ENCODE measurements around the gene IQUB.
"Not testable (repeated sequence)": the region's sequence is repeated elsewhere in the genome, so short reads cannot be mapped to it uniquely, and the experiment has no call there.

The IQUB gene

GRCh38 chr7:123538897-123539296, 4.5 kb upstream of the IQUB start:
- DNase-seq: no peak

DNA sequence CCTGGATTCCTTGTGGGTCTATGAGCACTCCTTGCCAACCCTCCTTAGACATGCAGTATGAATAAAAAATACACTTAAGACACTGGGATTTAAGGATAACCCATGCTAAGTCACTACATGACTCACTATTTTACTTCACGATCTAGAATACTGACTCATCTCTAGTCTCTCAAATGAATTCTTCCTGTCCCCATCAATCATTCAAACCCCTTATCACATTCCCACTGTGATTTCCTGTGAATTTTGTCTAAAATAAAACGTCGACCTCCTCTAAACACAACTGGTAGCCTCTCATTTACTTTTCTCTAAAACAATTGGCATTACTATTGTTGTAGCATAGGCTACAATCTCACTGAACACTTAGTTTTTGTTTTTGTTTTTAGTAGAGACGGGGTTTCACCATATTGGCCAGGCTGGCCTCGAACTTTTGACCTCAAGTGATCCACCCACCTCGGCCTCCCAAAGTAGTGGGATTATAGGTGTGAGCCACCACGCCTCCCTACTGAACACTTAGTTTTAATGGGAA, 3.9 kb upstream of the IQUB start:
- DNase-seq: peak; percentile 10

DNA sequence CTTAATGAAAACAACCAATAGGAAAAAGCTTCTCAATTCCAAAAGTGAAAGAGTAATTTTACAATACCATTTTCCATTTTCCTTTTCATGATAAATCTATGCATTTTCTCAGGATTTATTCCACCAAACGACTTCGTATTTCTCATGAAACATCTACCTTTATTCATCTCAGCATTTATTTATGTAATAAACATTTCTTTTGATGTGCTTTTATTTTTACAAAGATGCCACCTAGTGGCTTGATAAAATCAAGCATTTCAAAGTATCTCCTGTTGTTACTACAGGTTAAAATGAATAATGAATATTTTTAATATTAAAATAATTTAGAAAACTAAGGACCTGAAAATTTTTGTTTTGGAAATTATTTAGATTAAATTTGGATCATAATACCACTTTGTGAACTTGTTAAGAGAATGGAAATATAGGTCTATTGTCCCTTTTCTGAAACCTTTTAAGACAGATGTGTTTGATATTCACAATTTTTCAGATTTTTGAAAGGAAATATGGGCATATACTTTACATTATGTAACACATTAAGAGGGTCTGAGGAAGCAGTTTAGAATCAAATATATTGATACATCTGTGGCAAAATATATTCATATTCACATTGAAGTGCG, 2.7 kb upstream of the IQUB start:
- DNase-seq: peak; percentile 69

GRCh38 chr7:123535517-123535916, 1.1 kb upstream of the IQUB start:
- DNase-seq: no peak

DNA sequence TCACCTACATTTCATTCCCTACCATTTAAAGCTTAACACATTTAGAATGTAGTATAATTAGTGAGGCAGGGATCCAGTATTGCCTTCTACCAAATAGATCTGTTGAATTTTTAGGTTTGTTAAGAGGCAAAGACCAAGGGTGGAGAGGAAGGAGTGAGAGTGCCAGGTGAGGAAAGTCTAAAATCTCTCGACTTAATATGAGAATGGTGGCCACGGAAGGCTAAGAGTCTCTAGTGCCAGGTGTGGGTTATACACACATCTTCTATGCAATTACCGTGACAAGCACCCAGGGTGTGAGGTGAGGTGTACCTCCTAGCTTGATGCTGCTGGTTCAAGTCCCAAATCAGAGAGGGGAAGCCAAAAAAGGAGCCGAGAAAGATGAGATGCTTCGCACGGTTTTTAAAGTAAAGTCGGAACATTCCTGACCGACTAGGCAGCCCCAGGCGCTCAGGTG, 439 bp downstream of the IQUB start:
- peak; percentile 87 for DNase-seq

- peak; percentile 53 for DNase-seq
These were observed 860 bp downstream of the IQUB start for GRCh38 chr7:123533553-123533917.

- DNase-seq: peak; percentile 37
These were observed 1.4 kb downstream of the IQUB start for GRCh38 chr7:123532788-123533552.

DNA sequence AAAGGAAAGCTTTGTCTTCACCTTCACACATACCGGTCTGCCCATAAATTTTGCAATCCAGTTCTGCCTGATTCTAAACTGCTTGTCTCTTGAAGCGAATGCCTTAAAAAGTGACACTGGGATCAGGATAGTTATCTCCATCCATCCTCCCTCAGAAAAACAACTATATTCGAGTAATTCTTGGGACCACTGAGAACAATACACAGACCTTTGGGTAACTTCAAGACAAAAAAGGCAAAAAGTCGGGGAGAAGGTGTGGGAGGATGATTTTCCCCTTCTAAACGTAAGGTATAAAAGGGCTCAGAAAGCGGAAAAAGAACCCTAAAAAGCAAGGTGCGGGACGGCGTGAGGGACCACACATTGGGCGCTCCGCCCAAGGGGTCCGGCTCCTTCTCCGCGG, 2.1 kb downstream of the IQUB start:
- DNase-seq: not testable (repeated sequence)

DNA sequence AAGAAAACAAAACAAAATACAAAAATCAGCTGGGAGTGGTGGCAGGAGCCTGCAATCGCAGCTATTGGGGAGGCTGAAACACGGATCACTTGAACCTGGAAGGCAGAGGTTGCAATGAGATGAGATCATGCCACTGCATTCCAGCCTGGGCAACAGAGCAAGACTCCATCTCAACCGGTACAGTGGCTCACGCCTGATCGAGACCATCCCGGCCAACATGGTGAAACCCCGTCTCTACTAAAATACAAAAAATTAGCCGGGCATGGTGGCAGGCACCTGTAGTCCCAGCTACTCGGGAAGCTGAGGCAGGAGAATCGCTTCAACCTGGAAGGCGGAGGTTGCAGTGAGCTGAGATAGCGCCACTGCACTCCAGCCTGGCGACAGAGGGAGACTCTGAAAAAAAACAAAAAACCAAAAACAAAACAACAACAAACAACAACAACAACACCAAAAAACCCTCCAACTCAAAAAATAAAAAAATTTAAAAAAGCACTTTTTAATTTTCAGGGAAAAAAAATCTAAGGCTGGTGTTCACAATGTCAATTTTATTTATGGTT, 4.3 kb downstream of the IQUB start:
- not testable (repeated sequence) for DNase-seq

GRCh38 chr7:123528265-123528664, 6.1 kb downstream of the IQUB start:
- no peak for DNase-seq

GRCh38 chr7:123527712-123528225, 6.6 kb downstream of the IQUB start:
- not testable (repeated sequence) for DNase-seq

- DNase-seq: not testable (repeated sequence)
These were observed 7.9 kb downstream of the IQUB start for GRCh38 chr7:123526533-123526932.

DNA sequence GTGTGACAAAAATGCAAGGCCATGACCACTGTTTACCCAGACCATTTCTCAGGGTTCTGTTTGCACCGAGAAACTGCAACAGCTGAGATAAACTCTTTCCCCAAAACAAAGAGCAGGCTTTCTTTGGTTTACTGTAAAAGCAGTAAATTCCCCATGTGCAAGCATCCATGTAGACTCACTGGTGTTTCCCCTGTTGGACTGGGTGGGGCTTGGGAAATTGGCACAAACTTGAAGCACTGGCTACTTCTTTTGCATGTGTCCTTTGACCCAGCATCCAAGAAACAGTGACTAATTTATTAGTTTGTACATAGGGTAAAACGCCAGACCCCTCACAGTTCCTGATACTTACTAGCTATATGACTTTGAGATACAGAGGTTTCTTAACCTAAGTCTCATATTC, 12.3 kb downstream of the IQUB start:
- DNase-seq: no peak

DNA sequence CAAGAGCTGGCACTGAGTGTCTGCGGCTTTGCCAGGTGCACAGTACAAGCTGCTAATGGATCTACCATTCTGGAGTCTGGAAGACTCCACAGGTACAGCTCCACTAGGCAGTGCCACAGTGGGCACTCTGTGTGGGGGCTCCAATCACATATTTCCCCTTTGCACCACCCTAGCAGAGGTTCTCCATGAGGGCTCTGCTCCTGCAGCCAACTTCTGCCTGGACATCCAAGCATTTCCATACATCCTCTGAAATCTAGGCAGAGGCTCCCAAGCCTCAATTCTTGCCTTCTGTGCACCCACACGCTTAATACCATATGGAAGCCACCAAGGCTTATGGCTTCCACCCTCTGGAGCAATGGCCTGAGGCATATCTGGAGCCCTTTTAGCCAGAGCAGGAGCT, 29.2 kb downstream of the IQUB start:
- DNase-seq: peak; percentile 20

- no peak for DNase-seq
These were observed 32.2 kb downstream of the IQUB start for GRCh38 chr7:123502201-123502600.

DNA sequence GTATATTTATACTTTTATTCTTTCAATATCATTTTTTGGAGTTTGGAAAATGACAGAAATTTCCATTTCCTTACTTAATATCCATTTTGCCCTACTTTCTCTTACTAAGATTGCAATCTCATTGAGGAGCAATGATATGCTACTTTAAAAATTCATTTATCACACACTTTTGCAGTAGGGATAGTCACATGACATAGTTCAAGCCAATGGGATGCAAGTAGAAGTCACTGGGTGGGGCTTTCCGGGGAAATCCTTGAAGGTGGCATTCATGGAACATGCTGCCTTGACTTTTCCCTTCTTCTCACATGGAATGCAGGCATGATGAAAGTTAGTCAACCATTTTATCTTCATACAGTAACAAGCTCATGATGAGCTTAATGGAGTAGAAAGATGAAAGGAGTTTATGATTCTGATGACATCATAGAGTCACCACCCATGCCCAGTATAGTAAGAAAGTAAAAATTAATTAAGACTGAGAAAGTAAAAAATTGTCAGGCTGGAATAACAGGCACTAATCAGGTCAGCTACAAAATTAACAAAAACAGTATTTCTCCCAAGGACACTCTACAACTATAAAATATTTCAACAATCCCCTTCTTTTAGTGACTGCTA, 33.4 kb downstream of the IQUB start:
- DNase-seq: no peak

DNA sequence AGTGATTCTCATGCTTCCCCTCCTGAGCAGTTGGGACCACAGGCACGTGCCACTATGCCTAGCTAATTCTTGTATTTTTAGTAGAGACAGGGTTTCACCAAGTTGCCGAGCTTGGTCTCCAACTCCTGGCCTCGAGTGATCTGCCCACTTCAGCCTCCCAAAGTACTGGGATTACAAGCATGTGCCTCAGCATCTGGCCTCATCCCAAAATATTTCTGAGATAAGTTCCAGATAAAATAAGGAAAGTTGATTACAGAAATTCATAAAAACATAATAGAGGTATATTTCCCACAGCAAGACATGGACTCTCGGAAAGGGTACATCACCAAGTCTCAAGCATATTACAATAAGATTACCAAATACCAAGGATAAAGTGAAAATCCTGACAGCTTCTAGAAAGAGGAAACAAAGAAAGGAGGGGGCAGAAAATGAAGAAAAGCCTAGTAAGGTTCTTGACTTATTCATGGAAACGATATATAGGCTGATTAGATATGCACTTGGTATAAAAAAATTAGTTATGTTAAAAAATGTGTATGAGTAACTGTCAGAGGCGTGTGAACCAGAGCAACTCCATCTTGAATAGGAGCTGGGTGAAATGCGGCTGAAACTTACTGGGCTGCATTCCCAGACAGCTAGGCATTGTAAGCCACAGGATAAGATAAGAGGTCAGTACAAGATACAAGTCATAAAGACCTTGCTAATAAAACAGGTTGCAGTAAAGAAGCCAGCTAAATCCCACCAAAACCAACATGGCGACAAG, 35.0 kb downstream of the IQUB start:
- DNase-seq: no peak

- no peak for DNase-seq
These were observed 35.8 kb downstream of the IQUB start for GRCh38 chr7:123498601-123499000.

GRCh38 chr7:123498031-123498430, 36.4 kb downstream of the IQUB start:
- no peak for DNase-seq

DNA sequence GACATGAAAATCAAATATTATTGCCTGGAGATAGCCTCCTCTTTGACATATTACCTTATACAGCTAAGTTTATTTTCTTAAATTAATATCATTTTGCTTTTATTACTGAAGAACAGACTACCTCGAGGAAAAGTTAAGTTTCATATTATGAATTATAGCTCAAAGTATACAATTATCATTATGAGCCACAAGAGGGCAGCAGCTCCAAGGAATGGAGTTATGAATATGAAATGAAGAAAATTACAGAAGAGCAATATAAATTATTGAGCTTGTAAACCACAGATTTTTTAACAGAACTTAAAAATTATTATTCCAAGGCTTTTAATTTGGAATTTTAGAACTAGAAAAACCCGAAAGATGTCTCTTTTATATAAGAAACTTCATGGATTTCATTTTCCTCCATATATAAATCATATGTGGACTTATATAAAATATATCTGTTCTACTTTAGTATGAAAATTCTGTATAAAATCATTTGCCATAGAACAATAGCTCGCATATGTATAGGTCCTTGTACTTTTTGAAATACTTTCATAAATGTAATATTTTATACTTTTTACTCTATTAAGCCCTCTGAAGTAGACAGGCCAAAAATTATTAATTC, 40.1 kb downstream of the IQUB start:
- DNase-seq: peak; percentile 77

DNA sequence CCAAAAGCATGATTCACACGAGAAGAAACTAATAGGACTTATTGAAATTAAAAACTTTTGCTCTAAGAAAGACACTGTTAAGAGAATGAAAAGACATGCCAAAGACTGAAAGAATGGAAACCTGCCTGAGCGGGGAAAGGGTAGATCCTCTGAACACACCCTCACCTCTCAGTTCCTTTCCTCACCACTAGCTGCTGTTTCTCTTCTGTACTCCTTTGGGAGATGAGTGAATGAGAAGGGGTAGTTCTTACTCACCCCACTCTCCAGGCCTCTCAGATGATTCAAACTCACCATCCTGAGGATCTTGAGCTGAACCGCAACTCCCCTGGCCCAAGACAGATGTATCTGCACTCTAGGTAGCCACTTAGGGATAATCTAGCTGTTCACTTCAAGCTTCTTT, 41.9 kb downstream of the IQUB start:
- peak; percentile 23 for DNase-seq

GRCh38 chr7:123485721-123486120, 48.7 kb downstream of the IQUB start:
- no peak for DNase-seq

Data from DMS53 (cell line).